K562 (cell line): ENCODE data around the gene TLR3. TPM values are rescaled to one million over a fixed set of nuclear protein-coding genes. Genes with fewer than 3 reads are reported as not detected.

Experiments
- FOXJ2 ChIP-seq: fragments of 200-800 bp; sonication (Bioruptor generic); IDR thresholded peaks from 2 replicates; pipeline ENCODE4 v1.6.1; 2016; ENCODE audit warnings: missing genetic modification characterization, missing compliant biosample characterization
- ZBTB40 ChIP-seq, 2 experiments: fragments of 450-650 bp in 1 of 2; sonication (generic) in 1 of 2; formaldehyde crosslinking in 1 of 2; IDR thresholded peaks; 2 replicates each; pipeline versions ENCODE4 v1.7.1 to v1.9.0; 2016 to 2022; ENCODE audit warnings: inconsistent platforms in 1 of 2, mild to moderate bottlenecking in 1 of 2, missing genetic modification reagents in 1 of 2
- polyA plus RNA-seq, 8 experiments: library from polyadenylated mRNA; depleted of rRNA in 4 of 8; stranded (reverse) in 5 of 8; unstranded in 3 of 8; fragments of >200 nt; fragmentation: Nextera tagmentation in 2 of 8; fragmentation: Illumina TruSeq in 1 of 8; extraction: Ambion mirVana in 2 of 8; extraction: Trizol in 1 of 8; gene quantifications; 2 replicates each; pipeline versions ENCODE4 v1.2.1 to v1.2.3, GENCODE V29; 2011 to 2014; ENCODE audit warnings: inconsistent platforms in 1 of 8, missing spikeins in 1 of 8
- total RNA-seq, 7 experiments: library from RNA; depleted of rRNA in 6 of 7; stranded (reverse); fragments of >200 nt in 6 of 7; fragmentation: Illumina TruSeq in 2 of 7; extraction: Trizol in 2 of 7; gene quantifications; 2 replicates each; pipeline versions ENCODE4 v1.2.1 to v1.2.3, GENCODE V29; 2011 to 2021; ENCODE audit warnings: low replicate concordance in 1 of 7

Gene TLR3
- total and polyA plus RNA-seq, 9 of the 15 experiments (the other 6 are each of a cell fraction or from before 2014, with no cell fraction given), result 0.01 TPM; not detected in 8

- TF ChIP-seq FOXJ2 (tag), result no peak
- no peak for TF ChIP-seq ZBTB40 (IDR thresholded peaks at IDR 0.05)
- no peak for TF ChIP-seq ZBTB40 (CRISPR knock-in tag; IDR thresholded peaks at IDR 0.05)
Observed at GRCh38 chr4:186097386-186097785, 28.4 kb downstream of the TLR3 start (continued).
